Measurements from ENCODE around the gene RHCG.
A peak's percentile ranks its signal among the peaks of the same experiment; 100 is the strongest.

Gene RHCG

DNA sequence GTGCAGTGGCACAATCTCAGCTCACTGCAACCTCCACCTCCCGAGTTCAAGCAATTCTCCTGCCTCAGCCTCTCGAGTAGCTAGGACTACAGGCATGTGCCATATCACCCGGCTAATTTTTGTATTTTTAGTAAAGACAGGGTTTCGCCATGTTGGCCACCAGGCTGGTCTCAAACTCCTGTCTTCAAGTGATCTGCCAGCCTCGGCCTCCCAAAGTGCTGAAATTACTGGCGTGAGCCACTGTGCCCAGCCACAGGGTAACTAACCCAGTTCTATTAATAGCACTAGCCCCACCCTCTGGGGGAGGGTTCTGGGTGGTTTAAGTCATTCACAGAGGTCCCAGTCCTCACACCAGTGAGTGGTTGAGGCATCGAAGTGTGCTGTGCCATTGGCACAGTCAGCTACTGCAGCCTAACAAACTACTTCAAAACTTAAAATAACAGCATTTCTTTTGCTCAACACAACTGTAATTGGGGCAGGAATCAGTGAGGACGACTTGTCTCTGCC is 44.0 kb downstream of the RHCG start:
- H3K4me3 Mint-ChIP-seq: no peak overlapping the region
- peaks cover 35 to 56% of the 10 kb centered on the region in 2 donors for H3K27me3 Mint-ChIP-seq
- peaks cover 0 to 1% of the 10 kb centered on the region in 2 donors for H3K4me1 Mint-ChIP-seq
- no peak overlapping the region for H3K27ac Mint-ChIP-seq
- ATAC-seq (replicated peaks) (no peak), DNase-seq (no peak)
- peaks cover 1 to 3% of the 10 kb centered on the region in 2 donors for H3K36me3 Mint-ChIP-seq
- H3K9me3 Mint-ChIP-seq: peaks cover 3 to 4% of the 10 kb centered on the region in 2 donors

DNA sequence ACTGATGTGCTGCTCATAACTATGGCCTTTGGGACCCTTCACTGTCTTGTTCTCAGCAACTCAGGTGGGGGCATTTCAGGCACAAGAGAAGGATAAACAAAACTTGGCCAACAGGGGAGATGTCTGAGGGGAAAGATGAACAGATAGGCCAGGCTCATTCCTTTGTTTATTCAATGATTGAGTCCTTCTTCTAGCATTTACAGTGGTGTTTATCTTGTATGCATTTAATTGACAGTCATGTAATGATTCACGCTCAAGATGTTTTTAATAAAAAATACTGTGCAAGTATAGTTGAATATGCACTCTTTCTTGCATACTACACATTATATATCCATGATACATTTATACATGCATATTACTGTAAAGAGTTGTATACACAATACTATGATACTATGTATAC is 44.5 kb downstream of the RHCG start:
- Mint-ChIP-seq H3K4me3 (no peak overlapping the region), H3K27me3 (peaks cover 38 to 60% of the 10 kb centered on the region in 2 donors), H3K9me3 (peaks cover 2 to 4% of the 10 kb centered on the region in 2 donors), H3K36me3 (peaks cover 1 to 3% of the 10 kb centered on the region in 2 donors), H3K27ac (no peak overlapping the region), H3K4me1 (peaks cover 0 to 1% of the 10 kb centered on the region in 2 donors)
- no peak for ATAC-seq (replicated peaks)
- DNase-seq: no peak

DNA sequence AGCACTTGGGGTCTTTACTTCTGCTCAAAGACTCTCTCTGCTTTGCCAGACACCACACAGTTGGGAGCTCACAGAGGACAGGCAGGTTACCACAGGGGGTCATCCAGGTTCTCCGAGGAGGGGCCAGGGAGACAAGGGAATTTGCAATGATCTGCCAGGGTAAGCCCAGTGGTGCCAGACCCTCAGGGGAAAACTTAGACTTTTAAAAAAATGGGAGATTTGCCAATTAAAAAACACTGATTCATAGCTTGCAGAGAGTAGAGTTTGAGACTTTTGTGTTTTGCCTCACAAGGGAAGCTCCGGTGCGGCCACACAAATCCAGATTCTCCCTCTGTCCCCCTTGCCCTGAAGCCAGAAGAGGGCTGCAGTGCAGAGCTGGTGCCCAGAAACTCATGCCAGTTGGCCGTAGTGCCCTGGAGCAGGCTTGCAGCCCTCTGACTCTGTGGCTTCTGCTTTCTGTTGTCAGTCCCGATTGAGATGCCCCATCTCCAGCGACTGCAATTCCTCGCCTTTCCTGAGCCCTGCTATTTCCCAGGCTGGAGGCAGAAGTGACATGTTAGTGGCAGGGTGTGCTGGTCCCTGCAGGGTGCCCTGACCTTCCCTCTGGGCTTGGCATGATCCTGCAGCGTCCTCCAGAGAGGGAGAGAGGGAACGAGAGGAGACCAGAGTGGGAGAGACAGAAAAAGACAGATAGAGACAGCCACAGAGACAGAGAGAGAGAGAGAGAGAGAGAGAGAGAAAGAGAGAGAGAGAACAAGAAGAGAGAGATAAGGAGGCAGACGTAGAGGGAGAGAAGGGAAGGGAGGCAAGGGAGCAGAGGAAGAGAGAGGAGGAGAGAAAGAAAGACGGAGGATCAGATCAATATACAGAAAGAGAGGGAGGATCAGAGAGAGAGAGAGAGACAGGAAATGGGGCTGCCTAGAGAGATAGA is 46.0 kb downstream of the RHCG start:
- Mint-ChIP-seq H3K36me3 (no peaks in the 10 kb centered on the region), H3K27ac (no peak overlapping the region), H3K4me3 (no peak overlapping the region), H3K9me3 (peaks cover 0 to 1% of the 10 kb centered on the region in 2 donors), H3K4me1 (peaks cover 0 to 1% of the 10 kb centered on the region in 2 donors), H3K27me3 (peaks cover 43 to 67% of the 10 kb centered on the region in 2 donors)
- ATAC-seq (replicated peaks) (no peak), DNase-seq (no peak)

DNA sequence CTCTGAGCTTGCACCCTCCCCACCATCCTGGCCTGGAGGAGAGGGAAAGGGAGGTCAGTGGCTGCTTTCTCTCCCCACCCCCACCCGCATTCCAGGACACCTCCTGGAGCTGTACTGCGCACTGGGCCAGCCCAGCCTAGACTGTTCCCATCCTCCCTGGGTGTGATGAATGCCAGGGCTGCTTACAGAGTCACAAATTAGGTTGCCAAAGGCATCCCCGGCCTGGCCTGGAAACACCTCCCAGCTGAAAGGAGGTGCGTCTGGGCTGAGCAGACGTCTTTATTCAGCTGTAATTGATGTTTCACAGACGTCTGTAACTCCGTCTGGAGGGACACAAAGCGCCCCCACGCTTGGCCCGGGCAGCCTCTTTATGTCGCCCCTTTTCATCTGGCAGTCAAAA is 47.6 kb downstream of the RHCG start:
- no peaks in the 10 kb centered on the region for H3K36me3 Mint-ChIP-seq
- H3K27me3 Mint-ChIP-seq: peaks cover 43 to 72% of the 10 kb centered on the region in 2 donors
- peaks cover 0 to 1% of the 10 kb centered on the region in 2 donors for H3K4me1 Mint-ChIP-seq
- H3K27ac Mint-ChIP-seq: no peak overlapping the region
- no peak overlapping the region for H3K4me3 Mint-ChIP-seq
- H3K9me3 Mint-ChIP-seq: peaks cover 0 to 1% of the 10 kb centered on the region in 2 donors
- ATAC-seq (replicated peaks) (no peak), DNase-seq (no peak)

DNA sequence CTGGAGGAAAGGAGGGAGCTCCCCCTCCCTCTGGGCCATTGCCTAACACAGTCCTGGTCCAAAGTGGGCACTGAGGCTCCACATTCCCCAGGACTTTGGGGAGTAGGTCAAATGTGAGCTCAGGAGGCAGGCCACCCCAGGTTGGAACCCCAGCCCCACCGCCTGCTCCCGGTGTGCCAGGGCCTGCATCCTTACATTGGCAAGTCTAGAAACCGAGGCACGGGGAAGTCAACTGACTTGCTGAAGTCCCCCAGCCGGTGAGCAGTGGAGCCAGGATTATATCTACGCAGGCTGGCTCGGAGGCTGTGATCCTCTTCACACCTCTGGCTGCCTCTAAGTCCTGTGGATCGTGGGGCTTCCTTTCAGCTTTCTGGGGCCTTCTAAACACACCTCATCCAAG is 48.7 kb downstream of the RHCG start:
- H3K36me3 Mint-ChIP-seq: no peaks in the 10 kb centered on the region
- H3K4me1 Mint-ChIP-seq: peaks cover 8 to 10% of the 10 kb centered on the region in 2 donors
- no peak overlapping the region for H3K4me3 Mint-ChIP-seq
- ATAC-seq (replicated peaks): no peak
- no peaks in the 10 kb centered on the region for H3K9me3 Mint-ChIP-seq
- H3K27ac Mint-ChIP-seq: no peak overlapping the region
- no peak for DNase-seq
- H3K27me3 Mint-ChIP-seq: peaks cover 39 to 62% of the 10 kb centered on the region in 2 donors

DNA sequence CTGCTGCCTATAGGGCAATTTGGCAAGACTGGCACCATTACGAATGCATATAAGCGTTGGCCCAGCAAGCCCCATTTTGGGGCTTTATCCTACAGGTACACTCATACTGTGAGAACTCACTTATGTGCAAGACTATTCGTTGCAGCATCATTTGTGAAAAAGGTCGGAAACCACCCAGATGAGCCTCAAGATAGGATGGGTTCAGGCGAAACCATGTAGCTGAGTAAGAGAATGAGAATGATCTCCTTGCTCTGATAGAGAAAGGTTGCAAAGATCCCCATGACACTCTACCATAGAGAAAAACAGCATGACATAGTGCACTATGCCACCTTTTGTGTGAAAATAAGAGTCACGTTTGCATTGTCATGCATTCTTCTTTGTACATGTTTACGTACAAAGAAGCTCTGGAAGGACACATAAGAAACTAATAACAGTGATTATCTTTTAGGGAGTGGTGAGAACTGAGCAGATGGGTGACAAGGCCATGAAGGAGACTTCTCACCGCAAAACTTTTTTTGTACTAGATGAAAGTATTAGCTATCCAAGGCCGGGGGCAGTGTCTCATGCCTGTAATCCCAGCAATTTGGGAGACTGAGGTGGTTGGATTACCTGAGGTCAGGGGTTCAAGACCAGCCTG is 50.0 kb downstream of the RHCG start:
- no peak for DNase-seq
- H3K36me3 Mint-ChIP-seq: no peaks in the 10 kb centered on the region
- H3K4me1 Mint-ChIP-seq: peaks cover 17 to 23% of the 10 kb centered on the region in 2 donors
- ATAC-seq (replicated peaks): no peak
- H3K9me3 Mint-ChIP-seq: peaks cover 0 to 2% of the 10 kb centered on the region in 2 donors
- H3K27ac Mint-ChIP-seq: no peak overlapping the region
- H3K4me3 Mint-ChIP-seq: no peak overlapping the region
- peaks cover 39 to 54% of the 10 kb centered on the region in 2 donors for H3K27me3 Mint-ChIP-seq

DNA sequence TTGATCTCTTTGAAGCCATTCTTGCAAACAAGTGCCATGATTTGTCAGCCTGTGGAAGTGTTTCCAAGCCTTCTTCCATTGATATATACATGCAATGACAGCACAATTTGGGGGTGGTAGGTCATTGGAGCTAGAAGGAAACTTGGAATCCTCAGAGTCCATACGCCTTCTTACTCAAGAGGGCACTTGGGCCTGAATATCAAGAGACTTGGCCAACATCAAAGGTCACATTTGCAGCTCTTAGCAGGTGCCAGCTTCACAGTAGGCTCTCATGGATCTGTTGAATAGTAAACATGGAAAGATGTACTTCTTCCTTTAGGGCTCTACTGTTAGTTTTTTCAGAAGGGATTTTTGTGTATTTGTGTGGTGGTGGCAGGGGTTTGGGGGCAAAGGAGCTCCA is 50.9 kb downstream of the RHCG start:
- Mint-ChIP-seq H3K9me3 (peaks cover 0 to 2% of the 10 kb centered on the region in 2 donors), H3K4me3 (no peak overlapping the region)
- no peak for DNase-seq

DNA sequence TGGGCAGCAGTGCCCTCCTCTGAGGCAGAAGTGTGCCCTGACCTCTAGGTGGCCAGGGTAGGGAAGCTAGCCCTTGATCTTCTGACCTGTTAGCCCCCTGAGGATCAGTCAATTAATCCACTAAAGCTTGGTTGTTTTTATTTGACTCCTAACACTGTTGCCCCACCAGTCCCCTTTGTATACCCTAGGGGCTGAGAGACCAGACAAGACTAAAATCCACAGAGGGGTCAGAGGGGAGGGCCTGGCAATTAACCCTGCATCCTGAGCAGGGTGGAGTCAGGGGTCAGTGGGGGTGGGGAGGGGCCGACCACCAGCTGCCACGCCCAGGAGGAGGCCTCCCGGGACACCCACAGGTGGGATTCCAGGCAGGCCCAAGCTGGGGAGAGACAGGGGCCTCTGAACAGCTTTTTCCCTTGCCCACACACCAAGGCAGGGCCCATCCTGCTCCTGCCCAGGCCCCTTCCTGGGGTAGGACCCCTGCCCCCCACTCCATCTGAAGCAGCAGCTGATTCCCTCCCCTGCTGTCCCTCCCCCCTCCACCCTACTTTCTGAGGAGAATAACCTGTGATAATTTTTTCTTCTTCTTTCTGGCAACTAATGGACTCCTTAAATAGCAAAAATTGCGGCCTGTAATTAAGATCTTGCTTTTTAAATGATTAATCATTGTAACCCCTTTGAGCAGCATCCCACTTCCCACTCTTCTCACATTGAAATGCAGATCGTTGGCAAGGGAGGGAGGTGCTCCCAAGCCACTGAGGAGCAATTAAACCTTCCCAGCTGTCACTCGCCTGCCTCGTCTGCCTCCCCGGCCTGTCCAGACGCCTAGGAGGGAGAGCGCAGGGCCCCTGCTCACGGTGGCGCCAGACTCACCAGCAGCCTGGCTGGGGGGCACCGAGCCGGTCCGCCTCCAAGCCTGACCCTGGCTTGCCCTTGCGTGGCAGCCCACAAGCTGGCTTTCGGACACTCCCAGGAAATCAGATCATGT is 51.9 kb downstream of the RHCG start:
- no peak overlapping the region for H3K27ac Mint-ChIP-seq
- no peaks in the 10 kb centered on the region for H3K36me3 Mint-ChIP-seq
- ATAC-seq (replicated peaks): no peak
- H3K4me1 Mint-ChIP-seq: peaks cover 20 to 31% of the 10 kb centered on the region in 2 donors
- peaks cover 0 to 2% of the 10 kb centered on the region in 2 donors for H3K9me3 Mint-ChIP-seq
- no peak overlapping the region for H3K4me3 Mint-ChIP-seq
- peaks cover 30 to 38% of the 10 kb centered on the region in 2 donors for H3K27me3 Mint-ChIP-seq
- no peak for DNase-seq

More for the DNA sequence above, 50.9 kb downstream of the RHCG start:
- no peaks in the 10 kb centered on the region for H3K36me3 Mint-ChIP-seq
- H3K27me3 Mint-ChIP-seq: peaks cover 33 to 47% of the 10 kb centered on the region in 2 donors
- no peak overlapping the region for H3K27ac Mint-ChIP-seq
- no peak for ATAC-seq (replicated peaks)
- peaks cover 20 to 27% of the 10 kb centered on the region in 2 donors for H3K4me1 Mint-ChIP-seq

DNA sequence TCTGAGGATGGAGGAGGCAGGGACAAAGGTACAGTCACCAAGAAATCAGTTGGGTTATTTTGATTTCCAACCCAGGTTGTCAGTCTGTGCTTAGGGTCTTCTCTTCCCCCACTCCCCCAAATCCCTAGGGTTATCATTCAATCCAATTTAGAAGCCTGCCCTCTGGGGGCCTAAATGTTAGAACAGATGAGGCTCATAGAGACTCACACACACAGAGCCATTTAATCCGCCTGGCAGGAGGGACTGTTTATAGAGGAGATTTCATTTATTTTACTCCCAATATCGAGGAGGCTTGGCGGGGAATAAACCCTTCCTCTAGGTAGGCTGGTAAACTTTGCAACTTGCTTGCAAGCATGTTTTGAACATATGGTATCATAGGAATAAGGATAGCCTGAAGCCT is 52.8 kb downstream of the RHCG start:
- Mint-ChIP-seq H3K27ac (no peak overlapping the region), H3K4me1 (peaks cover 20 to 35% of the 10 kb centered on the region in 2 donors), H3K36me3 (no peaks in the 10 kb centered on the region), H3K9me3 (peaks cover 0 to 2% of the 10 kb centered on the region in 2 donors), H3K27me3 (peaks cover 24 to 28% of the 10 kb centered on the region in 2 donors), H3K4me3 (no peak overlapping the region)
- DNase-seq (no peak), ATAC-seq (replicated peaks) (no peak)

DNA sequence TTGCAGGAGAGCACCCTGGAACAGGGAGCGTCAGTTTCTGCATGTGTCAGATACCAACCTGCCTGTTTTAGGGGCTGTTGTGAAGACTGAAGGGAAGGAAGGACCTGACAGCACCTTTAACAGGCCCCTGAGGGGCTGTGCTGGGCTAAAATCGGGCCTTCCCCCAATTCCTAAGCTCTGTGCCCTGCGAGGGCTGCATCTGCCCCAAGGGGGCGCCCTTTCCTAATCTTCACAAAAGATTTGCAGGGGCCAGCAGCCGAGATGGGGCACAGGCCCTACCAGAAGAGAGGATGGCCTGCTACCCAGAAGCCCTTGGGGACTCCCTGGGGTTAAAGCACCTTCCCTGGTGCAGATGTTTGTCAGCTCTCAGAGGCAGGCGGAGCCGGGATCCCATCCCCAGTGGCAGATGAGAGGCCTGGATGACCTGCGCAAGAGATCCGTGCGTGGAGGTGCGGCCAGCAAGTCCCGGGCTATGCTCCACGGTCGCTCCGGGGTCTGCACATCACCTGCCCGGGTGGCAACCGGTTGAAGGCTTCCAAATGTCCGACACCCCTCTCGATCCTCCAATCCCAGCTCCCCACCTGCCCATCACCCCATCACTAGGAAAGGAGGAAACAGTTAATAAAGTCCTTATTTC is 53.6 kb downstream of the RHCG start:
- H3K27me3 Mint-ChIP-seq: peaks cover 18 to 20% of the 10 kb centered on the region in 2 donors
- H3K36me3 Mint-ChIP-seq: no peaks in the 10 kb centered on the region
- DNase-seq: peak; percentile 21
- no peak overlapping the region for H3K27ac Mint-ChIP-seq
- H3K9me3 Mint-ChIP-seq: peaks cover 0 to 2% of the 10 kb centered on the region in 2 donors
- peak in 1 of 2 donors; percentile 32 for ATAC-seq (replicated peaks)
- H3K4me3 Mint-ChIP-seq: no peak overlapping the region
- H3K4me1 Mint-ChIP-seq: peaks cover 20 to 36% of the 10 kb centered on the region in 2 donors

DNA sequence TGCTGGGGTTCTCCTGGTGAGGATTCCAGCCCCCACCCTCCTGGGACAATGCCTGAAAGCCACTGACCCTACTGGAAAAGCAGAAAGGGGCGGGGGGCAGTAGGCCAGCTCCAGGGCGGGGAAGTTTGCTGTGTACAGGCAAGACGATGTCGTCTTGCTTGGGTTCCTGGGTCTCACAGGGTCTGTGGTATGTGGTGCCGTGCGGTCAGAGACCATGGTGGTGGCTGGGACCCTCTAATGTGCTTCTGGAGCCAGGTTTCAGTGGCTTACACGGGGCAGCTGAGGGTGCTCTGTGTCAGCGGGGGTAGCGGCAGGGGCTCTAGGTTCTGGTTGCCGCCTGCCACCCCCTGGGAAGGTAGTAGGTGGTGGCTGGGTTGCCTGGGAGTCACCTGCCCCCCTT is 54.2 kb downstream of the RHCG start:
- DNase-seq (no peak), ATAC-seq (replicated peaks) (no peak)
- Mint-ChIP-seq H3K4me3 (no peak overlapping the region), H3K9me3 (peaks cover 0 to 2% of the 10 kb centered on the region in 2 donors), H3K36me3 (no peaks in the 10 kb centered on the region), H3K27ac (no peak overlapping the region), H3K4me1 (peaks cover 20 to 36% of the 10 kb centered on the region in 2 donors), H3K27me3 (peaks cover 15 to 16% of the 10 kb centered on the region in 2 donors)

DNA sequence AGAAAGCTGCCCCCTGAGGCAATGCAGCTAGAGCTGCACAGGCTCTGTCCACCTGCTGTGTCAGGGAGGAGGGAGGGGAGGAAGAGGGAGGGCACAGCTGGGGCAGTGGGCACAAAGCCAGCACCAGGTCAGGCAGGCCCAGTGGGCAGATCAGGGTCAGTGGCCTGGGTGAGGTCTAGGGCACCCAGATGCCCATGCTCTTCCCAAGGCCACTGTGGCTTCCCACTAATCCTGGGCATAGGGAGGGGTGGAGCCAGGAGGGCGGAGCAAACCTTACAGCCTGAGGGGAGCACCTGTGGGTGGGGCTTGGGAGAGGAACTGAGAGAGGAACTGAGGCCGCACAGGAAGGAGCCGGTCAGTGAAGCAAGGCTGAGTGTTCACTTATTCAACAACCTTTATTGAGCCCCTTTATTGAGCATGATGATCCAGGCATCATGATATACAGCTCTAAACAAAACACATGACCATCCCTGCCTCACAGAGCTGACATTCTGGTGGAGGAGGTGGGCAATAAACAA is 55.0 kb downstream of the RHCG start:
- H3K27me3 Mint-ChIP-seq: peaks cover 16 to 22% of the 10 kb centered on the region in 2 donors
- peak overlapping the region; percentile 54 to 56 for H3K4me3 Mint-ChIP-seq
- H3K27ac Mint-ChIP-seq: peak overlapping the region; percentile 57
- H3K36me3 Mint-ChIP-seq: no peaks in the 10 kb centered on the region
- ATAC-seq (replicated peaks) (peak; percentile 99), DNase-seq (peak; percentile 71)
- peaks cover 0 to 2% of the 10 kb centered on the region in 2 donors for H3K9me3 Mint-ChIP-seq
- peaks cover 20 to 36% of the 10 kb centered on the region in 2 donors for H3K4me1 Mint-ChIP-seq

DNA sequence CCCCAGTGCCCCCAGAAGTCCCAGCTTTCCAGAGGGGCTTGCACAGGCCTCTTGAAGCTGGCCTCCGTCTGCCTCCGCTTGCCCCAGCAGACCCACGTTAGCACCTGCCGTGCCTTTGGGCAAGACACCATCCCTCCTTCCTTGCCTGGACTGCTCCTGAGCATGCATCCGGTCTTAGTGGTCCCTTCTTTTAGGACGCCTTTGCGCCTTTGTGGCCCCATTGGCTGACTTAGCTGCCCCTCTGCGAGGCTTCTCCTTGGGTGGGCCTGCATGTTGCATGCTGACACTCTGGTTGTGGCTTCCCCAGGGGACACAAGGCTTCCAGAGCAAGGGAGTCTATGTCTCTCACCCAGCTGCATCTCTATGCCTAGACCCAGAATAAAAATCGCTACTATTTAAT is 56.6 kb downstream of the RHCG start:
- peaks cover 17 to 22% of the 10 kb centered on the region in 2 donors for H3K27me3 Mint-ChIP-seq
- DNase-seq (no peak), ATAC-seq (replicated peaks) (no peak)
- no peak overlapping the region for H3K27ac Mint-ChIP-seq
- peaks cover 20 to 36% of the 10 kb centered on the region in 2 donors for H3K4me1 Mint-ChIP-seq
- peaks cover 0 to 2% of the 10 kb centered on the region in 2 donors for H3K9me3 Mint-ChIP-seq
- no peaks in the 10 kb centered on the region for H3K36me3 Mint-ChIP-seq
- no peak overlapping the region for H3K4me3 Mint-ChIP-seq
